ENCODE data around the gene CIB4.

CIB4 gene

GRCh38 chr2:26550276-26551015 lies 90.7 kb downstream of the CIB4 start:
- no peak for DNase-seq (ENCODE audit: low read depth)

- no peak for DNase-seq (ENCODE audit: low read depth)
These were observed 98.3 kb downstream of the CIB4 start for GRCh38 chr2:26542676-26543505.

- DNase-seq (ENCODE audit: low read depth) = no peak
These were observed 99.0 kb downstream of the CIB4 start for GRCh38 chr2:26542194-26542455.

GRCh38 chr2:26541401-26542193 lies 99.6 kb downstream of the CIB4 start:
- no peak for DNase-seq (ENCODE audit: low read depth)

GRCh38 chr2:26540961-26541360 lies 100.2 kb downstream of the CIB4 start:
- no peak for DNase-seq (ENCODE audit: low read depth)

GRCh38 chr2:26540306-26540705 lies 100.9 kb downstream of the CIB4 start:
- no peak for DNase-seq (ENCODE audit: low read depth)

- no peak for DNase-seq (ENCODE audit: low read depth)
These were observed 103.2 kb downstream of the CIB4 start for GRCh38 chr2:26537826-26538475.

- DNase-seq (ENCODE audit: low read depth) = no peak
These were observed 103.9 kb downstream of the CIB4 start for GRCh38 chr2:26537069-26537825.

GRCh38 chr2:26536371-26537068 lies 104.6 kb downstream of the CIB4 start:
- no peak for DNase-seq (ENCODE audit: low read depth)

GRCh38 chr2:26535663-26536275 lies 105.4 kb downstream of the CIB4 start:
- no peak for DNase-seq (ENCODE audit: low read depth)

GRCh38 chr2:26534865-26535662 lies 106.1 kb downstream of the CIB4 start:
- no peak for DNase-seq (ENCODE audit: low read depth)

GRCh38 chr2:26534098-26534864 lies 106.9 kb downstream of the CIB4 start:
- DNase-seq (ENCODE audit: low read depth) = no peak

- DNase-seq (ENCODE audit: low read depth) = no peak
These were observed 107.5 kb downstream of the CIB4 start for GRCh38 chr2:26533661-26534060.

- no peak for DNase-seq (ENCODE audit: low read depth)
These were observed 108.6 kb downstream of the CIB4 start for GRCh38 chr2:26532301-26533250.

All from stimulated activated CD8-positive, alpha-beta memory T cell treated with anti-CD3 and anti-CD28 coated beads, Interleukin-12 subunit alpha, Interleukin-12 subunit beta, amount 100 ng/mL, for 1 hour (primary cell).